ENCODE results near the gene ANKRD12. TPM values are rescaled to one million over a fixed set of nuclear protein-coding genes. Genes with fewer than 3 reads are reported as not detected.

Gene ANKRD12
- total RNA-seq, 1 donor from 2014 or later, result 53.3 TPM

GRCh38 chr18:9321736-9322135 lies 185.2 kb downstream of the ANKRD12 start:
- Mint-ChIP-seq H3K36me3 (ENCODE audit: insufficient read depth) (peaks cover 1% of the 10 kb centered on the region), H3K4me3 (ENCODE audit: low read depth) (no peak overlapping the region), H3K27me3 (peaks cover 7% of the 10 kb centered on the region), H3K27ac (no peak overlapping the region), H3K9me3 (ENCODE audit: low read depth) (peaks cover 3% of the 10 kb centered on the region), H3K4me1 (ENCODE audit: low read depth) (no peaks in the 10 kb centered on the region)
- DNase-seq (ENCODE audit: low spot score, unreplicated experiment), result no peak
- TF ChIP-seq CTCF (IDR thresholded peaks at IDR 0.05; ENCODE audit: unreplicated experiment), result no peak

GRCh38 chr18:9322744-9323143 lies 186.2 kb downstream of the ANKRD12 start:
- H3K9me3 Mint-ChIP-seq (ENCODE audit: low read depth), result peaks cover 3% of the 10 kb centered on the region
- H3K27me3 Mint-ChIP-seq, result peaks cover 7% of the 10 kb centered on the region
- H3K4me3 Mint-ChIP-seq (ENCODE audit: low read depth), result no peak overlapping the region
- no peaks in the 10 kb centered on the region for H3K4me1 Mint-ChIP-seq (ENCODE audit: low read depth)
- no peak overlapping the region for H3K27ac Mint-ChIP-seq
- TF ChIP-seq CTCF (IDR thresholded peaks at IDR 0.05; ENCODE audit: unreplicated experiment), result no peak
- no peak for DNase-seq (ENCODE audit: low spot score, unreplicated experiment)
- peaks cover 1% of the 10 kb centered on the region for H3K36me3 Mint-ChIP-seq (ENCODE audit: insufficient read depth)

GRCh38 chr18:9323750-9324445 lies 187.3 kb downstream of the ANKRD12 start:
- Mint-ChIP-seq H3K36me3 (ENCODE audit: insufficient read depth) (peaks cover 1% of the 10 kb centered on the region), H3K27ac (no peak overlapping the region), H3K27me3 (peaks cover 7% of the 10 kb centered on the region), H3K9me3 (ENCODE audit: low read depth) (peaks cover 8% of the 10 kb centered on the region), H3K4me3 (ENCODE audit: low read depth) (no peak overlapping the region), H3K4me1 (ENCODE audit: low read depth) (no peaks in the 10 kb centered on the region)
- DNase-seq (ENCODE audit: low spot score, unreplicated experiment), result no peak
- TF ChIP-seq CTCF (IDR thresholded peaks at IDR 0.05; ENCODE audit: unreplicated experiment), result no peak

GRCh38 chr18:9325716-9326115 lies 189.1 kb downstream of the ANKRD12 start:
- TF ChIP-seq CTCF (IDR thresholded peaks at IDR 0.05; ENCODE audit: unreplicated experiment), result no peak
- Mint-ChIP-seq H3K27ac (no peak overlapping the region), H3K27me3 (peaks cover 9% of the 10 kb centered on the region), H3K9me3 (ENCODE audit: low read depth) (peaks cover 9% of the 10 kb centered on the region), H3K4me1 (ENCODE audit: low read depth) (no peaks in the 10 kb centered on the region), H3K36me3 (ENCODE audit: insufficient read depth) (no peaks in the 10 kb centered on the region), H3K4me3 (ENCODE audit: low read depth) (no peak overlapping the region)
- no peak for DNase-seq (ENCODE audit: low spot score, unreplicated experiment)

- peaks cover 12% of the 10 kb centered on the region for H3K27me3 Mint-ChIP-seq
- H3K27ac Mint-ChIP-seq, result no peak overlapping the region
Observed at GRCh38 chr18:9328776-9329175, 192.2 kb downstream of the ANKRD12 start.

More at GRCh38 chr18:9328776-9329175, 192.2 kb downstream of the ANKRD12 start:
- Mint-ChIP-seq H3K9me3 (ENCODE audit: low read depth) (peaks cover 9% of the 10 kb centered on the region), H3K4me1 (ENCODE audit: low read depth) (peaks cover under 1% of the 10 kb centered on the region), H3K4me3 (ENCODE audit: low read depth) (no peak overlapping the region), H3K36me3 (ENCODE audit: insufficient read depth) (peaks cover 2% of the 10 kb centered on the region)
- TF ChIP-seq CTCF (IDR thresholded peaks at IDR 0.05; ENCODE audit: unreplicated experiment), result no peak
- no peak for DNase-seq (ENCODE audit: low spot score, unreplicated experiment)

Measured in progenitor cell of endocrine pancreas (in vitro differentiated cells).